Panc1 (cell line): ENCODE data around the gene EIF3J. TPM values are rescaled to one million over a fixed set of nuclear protein-coding genes. Genes with fewer than 3 reads are reported as not detected.

Source experiments
- ATAC-seq: fragments of 200-7000 bp; cut with Tn5 transposase; 2 replicates; pipeline ENCODE4 v1.9.1; 2020; ENCODE audit warnings: mild to moderate bottlenecking, moderate library complexity
- BruUV-seq: library from RNA; stranded (reverse); fragments of 400-500 nt; replicated peaks from 2 replicates; lab custom pipeline; 2021; lab: Mats Ljungman, UMichigan
- CTCF ChIA-PET: fragments of 300-600 bp; sonication (Branson Sonifier 250); formaldehyde crosslinking; loops from one replicate; lab custom pipeline; 2022; ENCODE audit warnings: antibody characterized with exemption; lab: Charles Lee
- POLR2A ChIA-PET: fragments of 300-600 bp; sonication (Branson Sonifier 250); formaldehyde crosslinking; loops from one replicate; lab custom pipeline; 2022; ENCODE audit warnings: antibody characterized with exemption; lab: Charles Lee
- DNase-seq: peaks from one replicate; pipeline ENCODE4 v3.0.0-alpha.2; 2010; ENCODE audit warnings: low read depth, low spot score
- H3K27ac ChIP-seq: 2 replicates; pipeline ENCODE4 v1.5.1; 2011; ENCODE audit warnings: mild to moderate bottlenecking, low read length, inconsistent platforms
- H3K27me3 ChIP-seq: fragments of 200-500 bp; sonication (Bioruptor generic); 2 replicates; pipeline ENCODE4 v1.6.0; 2014; ENCODE audit warnings: low read length, inconsistent platforms; ENCODE audit not compliant: control insufficient read depth, insufficient read depth
- H3K36me3 ChIP-seq: fragments of 200-500 bp; sonication (Bioruptor generic); 2 replicates; pipeline ENCODE4 v1.5.1; 2014; ENCODE audit warnings: inconsistent platforms, mild to moderate bottlenecking, low read length, moderate library complexity; ENCODE audit not compliant: control insufficient read depth, insufficient read depth
- H3K4me1 ChIP-seq: 2 replicates; pipeline ENCODE4 v1.5.1; 2011; ENCODE audit warnings: inconsistent platforms, mild to moderate bottlenecking, low read length, moderate library complexity; ENCODE audit not compliant: control insufficient read depth, insufficient read depth
- H3K4me3 ChIP-seq, 2 experiments: 2 replicates each; pipeline ENCODE4 v1.5.1; 2011 to 2012; ENCODE audit warnings: low read depth in 2 of 2, low read length in 2 of 2, mild to moderate bottlenecking in 2 of 2, inconsistent platforms in 1 of 2, moderate library complexity in 1 of 2
- H3K9me3 ChIP-seq: fragments of 200-500 bp; sonication (Bioruptor generic); 2 replicates; pipeline ENCODE4 v1.5.1; 2014; ENCODE audit warnings: low read depth, mild to moderate bottlenecking, inconsistent platforms, low read length, moderate library complexity; ENCODE audit not compliant: control insufficient read depth, insufficient read depth
- POLR2AphosphoS5 ChIP-seq: IDR thresholded peaks from 2 replicates; pipeline ENCODE4 v1.6.1; 2012; ENCODE audit warnings: mild to moderate bottlenecking, low read depth, low read length, moderate library complexity
- SIN3A ChIP-seq: IDR thresholded peaks from 2 replicates; pipeline ENCODE4 v1.6.1; 2012; ENCODE audit warnings: low read depth, mild to moderate bottlenecking, low read length, moderate library complexity, borderline replicate concordance; ENCODE audit not compliant: insufficient read depth
- TCF7L2 ChIP-seq: IDR thresholded peaks from 2 replicates; pipeline ENCODE4 v1.6.1; 2011; ENCODE audit warnings: mild to moderate bottlenecking, low read depth, low read length, inconsistent platforms
- in situ Hi-C: cut with HindIII; loops from 2 replicates; pipeline ENCODE4 v1.10.0; 2016; ENCODE audit warnings: low sequenced_read_pairs, low pct_unique_long_range_greater_than_20kb
- intact Hi-C: fragments of 100-400 bp; cut with micrococcal nuclease; formaldehyde crosslinking; loops from one replicate; pipeline ENCODE4 v1.10.0; 2022; ENCODE audit not compliant: unreplicated experiment
- total RNA-seq: library from RNA; stranded (reverse); gene quantifications from one replicate; pipeline ENCODE4 v1.2.1, GENCODE V29; 2021; ENCODE audit not compliant: unreplicated experiment
- TF ChIP-seq, protein P1 (sequence below): fragments of 450-650 bp; IDR thresholded peaks from 2 replicates; pipeline ENCODE4 v1.5.1; 2017; ENCODE audit warnings: mild to moderate bottlenecking
- TF ChIP-seq, protein P2 (sequence below), 2 experiments: IDR thresholded peaks; 2 replicates each; pipeline ENCODE4 v1.6.1; 2011 to 2012; ENCODE audit warnings: low read depth in 2 of 2, control low read depth in 1 of 2, low read length in 1 of 2, mild to moderate bottlenecking in 1 of 2, moderate library complexity in 1 of 2; ENCODE audit not compliant: insufficient read depth in 1 of 2

Gene EIF3J
- total RNA-seq, 1 experiment from 2014 or later = 128 TPM

GRCh38 chr15:44516436-44516835, 20.5 kb upstream of the EIF3J start:
- Histone ChIP-seq H3K4me3 (no peak overlapping the region), H3K36me3 (peaks cover 29% of the 10 kb centered on the region; the same call in 1 of the 2 replicates), H3K27ac (no peak overlapping the region), H3K9me3 (no peaks in the 10 kb centered on the region), H3K27me3 (no peaks in the 10 kb centered on the region), H3K4me1 (no peaks in the 10 kb centered on the region)
- ATAC-seq (no peak), DNase-seq (no peak)
- intact Hi-C loops = no loop called here
- TF ChIP-seq POLR2AphosphoS5 (no peak), TCF7L2 (no peak), SIN3A (no peak)
- TF ChIP-seq, protein P1, sequence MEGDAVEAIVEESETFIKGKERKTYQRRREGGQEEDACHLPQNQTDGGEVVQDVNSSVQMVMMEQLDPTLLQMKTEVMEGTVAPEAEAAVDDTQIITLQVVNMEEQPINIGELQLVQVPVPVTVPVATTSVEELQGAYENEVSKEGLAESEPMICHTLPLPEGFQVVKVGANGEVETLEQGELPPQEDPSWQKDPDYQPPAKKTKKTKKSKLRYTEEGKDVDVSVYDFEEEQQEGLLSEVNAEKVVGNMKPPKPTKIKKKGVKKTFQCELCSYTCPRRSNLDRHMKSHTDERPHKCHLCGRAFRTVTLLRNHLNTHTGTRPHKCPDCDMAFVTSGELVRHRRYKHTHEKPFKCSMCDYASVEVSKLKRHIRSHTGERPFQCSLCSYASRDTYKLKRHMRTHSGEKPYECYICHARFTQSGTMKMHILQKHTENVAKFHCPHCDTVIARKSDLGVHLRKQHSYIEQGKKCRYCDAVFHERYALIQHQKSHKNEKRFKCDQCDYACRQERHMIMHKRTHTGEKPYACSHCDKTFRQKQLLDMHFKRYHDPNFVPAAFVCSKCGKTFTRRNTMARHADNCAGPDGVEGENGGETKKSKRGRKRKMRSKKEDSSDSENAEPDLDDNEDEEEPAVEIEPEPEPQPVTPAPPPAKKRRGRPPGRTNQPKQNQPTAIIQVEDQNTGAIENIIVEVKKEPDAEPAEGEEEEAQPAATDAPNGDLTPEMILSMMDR = no peak
- TF ChIP-seq, protein P2, sequence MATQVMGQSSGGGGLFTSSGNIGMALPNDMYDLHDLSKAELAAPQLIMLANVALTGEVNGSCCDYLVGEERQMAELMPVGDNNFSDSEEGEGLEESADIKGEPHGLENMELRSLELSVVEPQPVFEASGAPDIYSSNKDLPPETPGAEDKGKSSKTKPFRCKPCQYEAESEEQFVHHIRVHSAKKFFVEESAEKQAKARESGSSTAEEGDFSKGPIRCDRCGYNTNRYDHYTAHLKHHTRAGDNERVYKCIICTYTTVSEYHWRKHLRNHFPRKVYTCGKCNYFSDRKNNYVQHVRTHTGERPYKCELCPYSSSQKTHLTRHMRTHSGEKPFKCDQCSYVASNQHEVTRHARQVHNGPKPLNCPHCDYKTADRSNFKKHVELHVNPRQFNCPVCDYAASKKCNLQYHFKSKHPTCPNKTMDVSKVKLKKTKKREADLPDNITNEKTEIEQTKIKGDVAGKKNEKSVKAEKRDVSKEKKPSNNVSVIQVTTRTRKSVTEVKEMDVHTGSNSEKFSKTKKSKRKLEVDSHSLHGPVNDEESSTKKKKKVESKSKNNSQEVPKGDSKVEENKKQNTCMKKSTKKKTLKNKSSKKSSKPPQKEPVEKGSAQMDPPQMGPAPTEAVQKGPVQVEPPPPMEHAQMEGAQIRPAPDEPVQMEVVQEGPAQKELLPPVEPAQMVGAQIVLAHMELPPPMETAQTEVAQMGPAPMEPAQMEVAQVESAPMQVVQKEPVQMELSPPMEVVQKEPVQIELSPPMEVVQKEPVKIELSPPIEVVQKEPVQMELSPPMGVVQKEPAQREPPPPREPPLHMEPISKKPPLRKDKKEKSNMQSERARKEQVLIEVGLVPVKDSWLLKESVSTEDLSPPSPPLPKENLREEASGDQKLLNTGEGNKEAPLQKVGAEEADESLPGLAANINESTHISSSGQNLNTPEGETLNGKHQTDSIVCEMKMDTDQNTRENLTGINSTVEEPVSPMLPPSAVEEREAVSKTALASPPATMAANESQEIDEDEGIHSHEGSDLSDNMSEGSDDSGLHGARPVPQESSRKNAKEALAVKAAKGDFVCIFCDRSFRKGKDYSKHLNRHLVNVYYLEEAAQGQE (IDR thresholded peaks at IDR 0.05; ENCODE audit: insufficient read depth in 1 of 2, low read depth in 2 of 2, low read length in 1 of 2) = no peak
- in situ Hi-C loops = no loop called here
- no TSS peak for BruUV-seq
- POLR2A ChIA-PET = interaction anchor here (0.6 kb wide), 1 partner anchor 163 kb away, joined by 3 read pairs; no protein-coding TSS in a partner anchor
- CTCF ChIA-PET = no interaction called here

DNA sequence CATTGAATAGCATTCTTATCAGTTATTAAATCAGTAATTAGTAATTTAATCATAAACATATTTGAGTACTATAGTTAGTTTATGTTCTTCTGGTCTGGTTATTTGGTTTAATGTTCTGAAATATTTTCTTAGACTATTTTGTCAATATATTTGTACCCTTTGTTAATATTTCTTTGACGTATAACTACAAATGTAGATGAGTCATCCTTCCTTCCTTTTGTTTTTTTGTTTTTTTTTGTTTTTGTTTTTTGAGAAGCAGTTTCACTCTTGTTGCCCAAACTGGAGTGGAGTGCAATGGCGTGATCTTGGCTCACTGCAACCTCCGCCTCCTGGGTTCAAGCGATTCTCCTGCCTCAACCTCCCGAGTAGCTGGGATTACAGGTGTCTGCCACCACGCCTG, 17.4 kb upstream of the EIF3J start:
- no peak for DNase-seq
- TF ChIP-seq POLR2AphosphoS5 (no peak), SIN3A (no peak), TCF7L2 (no peak)
- TF ChIP-seq, protein P2 (IDR thresholded peaks at IDR 0.05; ENCODE audit: insufficient read depth in 1 of 2, low read depth in 2 of 2, low read length in 1 of 2) = no peak
- TF ChIP-seq, protein P1 = no peak
- ChIA-PET POLR2A (no interaction called here), CTCF (no interaction called here)
- no TSS peak for BruUV-seq
- Histone ChIP-seq H3K9me3 (no peaks in the 10 kb centered on the region), H3K27ac (no peak overlapping the region), H3K4me1 (no peaks in the 10 kb centered on the region), H3K27me3 (no peaks in the 10 kb centered on the region), H3K4me3 (no peak overlapping the region), H3K36me3 (peaks cover 32% of the 10 kb centered on the region; the same call in 1 of the 2 replicates)
- ATAC-seq = no peak
- in situ Hi-C loops (no loop called here), intact Hi-C loops (no loop called here)
